Small intestine (tissue), 7 donors: Measurements from ENCODE around the gene SGSM2. TPM values are rescaled to one million over a fixed set of nuclear protein-coding genes. Genes with fewer than 3 reads are reported as not detected.

Experiments used
- DNase-seq, 2 donors: peaks; one replicate each; pipeline versions ENCODE4 v3.0.0 to v3.0.0-alpha.2; 2013
- FAIRE-seq: peaks from 2 replicates; lab custom pipeline; 2012; peaks lifted over from hg19 to GRCh38; lab: Jason Lieb, UNC
- H3K27ac ChIP-seq, 3 donors: one replicate each; pipeline ENCODE4 v1.5.1; 2013; ENCODE audit warnings: low read length in 2 of 3, mild to moderate bottlenecking in 2 of 3, control low read depth in 1 of 3, inconsistent platforms in 1 of 3, low read depth in 1 of 3, moderate library complexity in 1 of 3
- H3K27me3 ChIP-seq, 3 donors: one replicate each; pipeline ENCODE4 v1.6.1; 2013; ENCODE audit warnings: low read length in 3 of 3, inconsistent platforms in 1 of 3; ENCODE audit not compliant: control insufficient read depth in 3 of 3, insufficient read depth in 3 of 3
- H3K36me3 ChIP-seq, 3 donors: one replicate each; pipeline ENCODE4 v1.6.1; 2013; ENCODE audit warnings: low read length in 3 of 3, inconsistent platforms in 1 of 3, low read depth in 1 of 3, mild to moderate bottlenecking in 1 of 3, moderate library complexity in 1 of 3; ENCODE audit not compliant: control insufficient read depth in 3 of 3, insufficient read depth in 2 of 3
- H3K4me1 ChIP-seq, 3 donors: one replicate each; pipeline ENCODE4 v1.6.1; 2013; ENCODE audit warnings: low read length in 2 of 3, inconsistent platforms in 1 of 3, low read depth in 1 of 3, mild to moderate bottlenecking in 1 of 3, moderate library complexity in 1 of 3; ENCODE audit not compliant: control insufficient read depth in 3 of 3, insufficient read depth in 2 of 3
- H3K4me3 ChIP-seq, 3 donors: one replicate each; pipeline ENCODE4 v1.5.1; 2013; ENCODE audit warnings: low read length in 3 of 3, control low read depth in 1 of 3, inconsistent platforms in 1 of 3, low read depth in 1 of 3, mild to moderate bottlenecking in 1 of 3, moderate library complexity in 1 of 3
- H3K9me3 ChIP-seq, 2 donors: one replicate each; pipeline ENCODE4 v1.6.1; 2013; ENCODE audit warnings: low read depth in 1 of 2, low read length in 1 of 2; ENCODE audit not compliant: control insufficient read depth in 2 of 2, insufficient read depth in 1 of 2
- WGBS, 3 donors: extraction: QIAGEN DNeasy Blood & Tissue Kit; methylation state at CpG; one replicate each; pipeline ENCODE4 v1.1.7; 2013; 5-methylcytosine and 5-hydroxymethylcytosine counted together
- polyA plus RNA-seq, 4 donors: library from polyadenylated mRNA; stranded (reverse) in 3 of 4; unstranded in 1 of 4; fragments of 200-250 nt in 3 of 4; fragments of 120-200 nt in 1 of 4; gene quantifications; one replicate each; pipeline versions ENCODE4 v1.2.1 to v1.2.3, GENCODE V29; 2013
- donor health status: healthy with polysubstance abuse.
- donor health status: control.
- donor health status: control.
- donor health status: Bipolar disorder and iron deficiency.
- donor health status: healthy.

Gene SGSM2
- polyA plus RNA-seq, 4 donors: 32.2 to 55.9 (median 40.3) TPM

DNA sequence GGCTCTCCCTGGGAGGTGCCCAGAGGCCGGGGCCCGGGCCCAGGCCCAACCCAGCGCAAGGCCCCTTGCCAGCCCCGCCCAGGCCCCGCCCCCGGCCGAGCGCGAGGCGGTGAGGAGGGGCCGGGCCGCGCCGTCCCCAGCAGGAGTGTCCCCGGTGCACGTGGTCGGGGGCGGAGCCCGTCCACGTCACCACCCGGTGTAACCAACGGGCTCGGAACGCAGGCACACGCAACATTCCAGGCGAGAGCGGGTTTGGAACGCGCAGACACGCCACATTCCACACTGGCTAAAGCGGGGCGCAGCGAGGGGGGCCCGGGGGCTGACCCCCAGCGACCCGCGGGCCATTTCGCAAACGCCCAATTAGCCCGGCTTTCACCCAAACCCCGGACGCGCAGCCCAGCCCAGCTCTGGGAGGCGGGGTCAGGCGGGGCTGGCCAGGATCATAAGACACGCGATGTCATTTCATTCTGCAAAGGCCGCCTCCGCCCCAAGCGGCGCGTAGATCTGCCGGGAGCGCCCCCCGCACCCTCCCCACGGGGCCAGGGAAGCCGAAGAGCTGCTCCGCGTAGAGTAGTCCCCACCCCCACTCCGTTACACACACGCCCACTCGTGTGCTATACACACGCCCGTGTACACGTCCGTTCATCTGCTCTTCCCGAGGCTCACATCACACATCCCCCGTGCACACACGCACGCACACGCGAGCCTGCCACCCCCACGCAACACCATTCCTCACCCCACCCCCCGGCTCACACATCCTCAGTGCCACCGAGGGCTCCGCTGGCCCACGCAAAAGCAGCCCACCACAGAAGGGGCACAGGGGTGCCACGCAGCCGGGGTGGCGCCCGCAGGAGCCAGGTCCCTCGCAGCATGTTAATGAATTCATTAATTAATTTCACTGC, 62.5 kb downstream of the SGSM2 start:
- Histone ChIP-seq H3K4me1 (peaks cover 12 to 69% (median 26%) of the 10 kb centered on the region in 3 donors), H3K9me3 (no peaks in the 10 kb centered on the region), H3K36me3 (peaks cover 0 to 19% (median 0%) of the 10 kb centered on the region in 3 donors), H3K4me3 (peak overlapping the region; percentile 81 to 98 (median 87)), H3K27me3 (no peaks in the 10 kb centered on the region), H3K27ac (peak overlapping the region; percentile 96 to 100 (median 100))
- DNase-seq: peak; percentile 98 to 100
- 0 to 1% (median 1%) methylated on average over 63 to 82 of the region's 82 CpGs for WGBS, 3 donors
- FAIRE-seq: no peak

DNA sequence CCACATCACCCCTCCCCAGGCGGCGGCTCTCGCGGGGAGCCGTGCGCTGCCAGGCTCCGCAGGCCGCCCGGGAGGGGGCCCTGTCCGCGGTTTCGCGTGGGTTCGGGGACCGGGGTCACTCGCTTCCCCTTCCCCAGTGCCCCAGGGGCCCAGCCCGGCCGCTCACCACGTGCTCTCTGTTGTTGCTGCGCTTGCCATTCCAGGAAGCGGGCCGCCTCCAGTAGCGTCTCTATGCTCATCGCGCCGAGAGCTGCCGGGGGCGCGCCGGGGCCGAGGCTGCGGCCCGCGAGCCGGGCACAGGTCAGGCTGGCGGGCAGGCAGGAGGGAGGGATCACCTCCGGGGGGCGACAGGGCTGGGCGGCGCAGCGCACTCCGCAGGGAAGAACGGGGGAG, 63.2 kb downstream of the SGSM2 start:
- Histone ChIP-seq H3K36me3 (peaks cover 0 to 16% (median 0%) of the 10 kb centered on the region in 3 donors), H3K27ac (peak overlapping the region; percentile 96 to 100 (median 100)), H3K4me1 (peaks cover 12 to 69% (median 25%) of the 10 kb centered on the region in 3 donors), H3K4me3 (peak overlapping the region; percentile 81 to 98 (median 87)), H3K9me3 (no peaks in the 10 kb centered on the region), H3K27me3 (no peaks in the 10 kb centered on the region)
- no peak for FAIRE-seq
- peak; percentile 55 to 75 for DNase-seq
- 0 to 1% (median 1%) methylated on average over 43 of the region's 43 CpGs for WGBS, 3 donors

DNA sequence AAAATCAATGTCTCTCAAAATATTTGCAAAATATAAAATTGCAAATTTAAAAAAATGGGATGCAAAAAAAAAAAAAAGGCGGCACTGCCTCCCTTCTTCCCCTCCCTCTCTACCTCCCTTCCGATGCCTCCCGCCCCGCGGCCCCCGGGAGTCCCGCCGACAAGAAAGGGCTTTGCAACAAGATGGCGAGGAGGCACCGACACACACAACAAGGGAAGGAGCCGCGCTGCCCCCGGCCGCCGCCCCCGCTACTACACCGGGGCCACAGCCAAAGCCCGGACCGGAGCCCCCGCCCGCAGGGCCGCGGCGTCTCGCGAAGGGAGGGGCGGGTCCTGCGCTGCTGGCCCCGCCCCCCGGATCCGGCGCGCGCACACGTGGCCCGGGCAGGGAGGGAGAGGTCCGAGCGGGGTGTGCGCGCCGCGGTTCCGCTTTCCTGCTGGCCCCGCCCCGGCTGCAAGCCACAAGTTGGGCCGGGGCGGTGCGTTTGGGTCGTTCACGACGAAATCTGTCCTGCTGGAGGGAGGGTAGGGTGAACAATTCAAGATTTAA, 63.6 kb downstream of the SGSM2 start, which contains the start of gene MNT:
MNT (minus strand) TSS at position 184 of the 549 bp plus-strand sequence. CDS start 348 bp downstream, outside the sequence.
- H3K36me3 ChIP-seq: peaks cover 0 to 13% (median 0%) of the 10 kb centered on the region in 3 donors
- FAIRE-seq (no peak), DNase-seq (peak; percentile 94 to 96)
- peak within 1 kb of the TSS; percentile 96 to 100 (median 100) for H3K27ac ChIP-seq
- peaks cover 13 to 69% (median 27%) of the 10 kb centered on the region in 3 donors for H3K4me1 ChIP-seq
- 0 to 1% (median 0%) methylated on average over 25 to 51 of the region's 51 CpGs for WGBS, 3 donors
- H3K27me3 ChIP-seq: no peaks in the 10 kb centered on the region
- peak within 1 kb of the TSS; percentile 81 to 98 (median 87) for H3K4me3 ChIP-seq
- H3K9me3 ChIP-seq: no peaks in the 10 kb centered on the region

DNA sequence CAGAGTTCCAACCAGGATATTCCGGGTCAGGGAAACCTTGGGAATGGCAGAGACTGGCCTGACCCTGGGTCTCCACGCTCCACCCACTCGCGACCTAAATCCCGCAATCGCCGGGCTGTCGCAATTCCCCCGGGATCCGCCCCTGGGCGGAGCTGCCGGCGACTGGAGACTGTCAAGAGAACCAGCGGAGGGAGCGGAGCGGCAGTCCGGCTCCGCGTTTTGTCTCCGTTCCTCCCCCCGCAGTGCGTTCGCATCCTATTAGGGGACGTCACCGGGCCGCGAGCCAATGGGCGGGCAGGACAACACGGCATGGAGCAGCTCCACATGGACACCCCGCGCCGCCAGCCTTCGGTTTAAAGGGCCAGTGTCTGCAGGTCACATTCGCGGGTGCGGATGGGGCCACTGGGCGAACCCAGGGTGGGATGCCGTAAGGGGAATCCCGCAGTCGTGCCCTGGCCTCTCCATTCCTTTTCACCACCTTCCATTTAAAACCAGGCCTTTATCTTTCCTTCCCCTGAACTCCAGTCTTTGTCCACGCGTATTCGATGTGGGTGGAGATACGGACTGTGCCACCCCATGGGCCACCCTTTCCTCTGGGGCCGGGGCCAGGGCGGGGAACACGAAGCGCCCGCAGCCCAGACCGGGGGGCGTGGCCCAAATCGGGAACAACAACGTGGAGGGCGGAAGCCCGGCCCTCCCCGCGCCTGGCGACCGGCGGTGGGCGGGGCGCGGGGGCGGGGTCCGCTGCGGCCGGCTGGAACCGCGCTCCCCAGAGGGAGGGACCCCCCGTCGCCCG, 64.3 kb downstream of the SGSM2 start:
- 0% methylated on average over 55 to 72 of the region's 72 CpGs for WGBS, 3 donors
- Histone ChIP-seq H3K4me1 (peaks cover 13 to 69% (median 24%) of the 10 kb centered on the region in 3 donors), H3K4me3 (peak overlapping the region; percentile 50 to 98 (median 81)), H3K9me3 (no peaks in the 10 kb centered on the region), H3K27me3 (no peaks in the 10 kb centered on the region), H3K27ac (peak overlapping the region; percentile 88 to 96 (median 93)), H3K36me3 (peaks cover 0 to 13% (median 0%) of the 10 kb centered on the region in 3 donors)
- peak; percentile 99 to 100 for DNase-seq
- FAIRE-seq: no peak

DNA sequence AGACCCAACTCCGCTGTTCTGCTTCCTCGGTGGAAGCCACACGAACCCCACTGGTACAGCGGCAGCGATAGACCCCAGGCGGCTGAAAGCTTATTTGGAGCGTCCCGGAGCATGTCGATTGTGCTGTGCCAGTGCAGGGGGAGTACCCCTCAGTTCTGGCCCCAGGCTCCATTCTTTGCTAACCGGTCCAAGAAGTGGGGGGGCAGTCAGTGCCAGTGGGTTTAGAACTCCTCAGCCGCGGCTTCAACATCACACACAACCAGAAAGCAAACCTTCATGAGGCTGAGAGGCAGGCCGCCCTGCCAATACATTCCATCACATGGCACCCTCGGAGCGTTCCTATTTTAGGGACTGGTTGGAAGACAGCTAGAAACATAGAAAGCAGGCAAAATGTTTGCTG, 65.2 kb downstream of the SGSM2 start:
- no peak for FAIRE-seq
- H3K9me3 ChIP-seq: no peaks in the 10 kb centered on the region
- H3K4me3 ChIP-seq: peak overlapping the region; percentile 29 to 56 (median 38)
- H3K4me1 ChIP-seq: peaks cover 13 to 69% (median 18%) of the 10 kb centered on the region in 3 donors
- peaks cover 0 to 13% (median 0%) of the 10 kb centered on the region in 3 donors for H3K36me3 ChIP-seq
- no peak for DNase-seq
- H3K27me3 ChIP-seq: no peaks in the 10 kb centered on the region
- H3K27ac ChIP-seq: peak overlapping the region; percentile 69 to 94 (median 93)
- WGBS, 3 donors: 34 to 49% (median 45%) methylated on average over 15 of the region's 15 CpGs

DNA sequence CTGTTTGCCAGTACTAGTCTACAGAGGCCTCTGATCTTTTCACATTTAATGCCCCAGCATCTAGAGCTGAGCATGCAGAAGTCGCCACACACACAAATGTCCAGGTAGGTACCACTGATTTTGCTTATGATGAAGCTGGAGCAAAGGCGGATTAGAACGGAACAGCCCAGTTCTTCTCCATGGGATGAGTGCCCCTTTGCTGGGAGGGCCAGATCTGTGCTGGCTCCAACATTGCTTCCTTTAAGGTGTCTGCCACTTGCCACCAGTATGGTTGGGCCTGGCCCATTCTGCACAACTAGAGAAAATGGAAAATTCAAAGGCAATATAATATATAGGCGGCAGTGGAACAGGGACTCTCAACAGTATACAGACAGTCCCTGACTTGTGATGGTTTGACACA, 65.7 kb downstream of the SGSM2 start:
- Histone ChIP-seq H3K4me1 (peaks cover 8 to 69% (median 14%) of the 10 kb centered on the region in 3 donors), H3K27me3 (no peaks in the 10 kb centered on the region), H3K4me3 (no peak overlapping the region), H3K27ac (peak overlapping the region in 1 of 3 donors; percentile 94), H3K9me3 (no peaks in the 10 kb centered on the region), H3K36me3 (peaks cover 0 to 8% (median 0%) of the 10 kb centered on the region in 3 donors)
- DNase-seq (no peak), FAIRE-seq (no peak)
- 95 to 97% (median 96%) methylated on average over 4 of the region's 4 CpGs for WGBS, 3 donors

DNA sequence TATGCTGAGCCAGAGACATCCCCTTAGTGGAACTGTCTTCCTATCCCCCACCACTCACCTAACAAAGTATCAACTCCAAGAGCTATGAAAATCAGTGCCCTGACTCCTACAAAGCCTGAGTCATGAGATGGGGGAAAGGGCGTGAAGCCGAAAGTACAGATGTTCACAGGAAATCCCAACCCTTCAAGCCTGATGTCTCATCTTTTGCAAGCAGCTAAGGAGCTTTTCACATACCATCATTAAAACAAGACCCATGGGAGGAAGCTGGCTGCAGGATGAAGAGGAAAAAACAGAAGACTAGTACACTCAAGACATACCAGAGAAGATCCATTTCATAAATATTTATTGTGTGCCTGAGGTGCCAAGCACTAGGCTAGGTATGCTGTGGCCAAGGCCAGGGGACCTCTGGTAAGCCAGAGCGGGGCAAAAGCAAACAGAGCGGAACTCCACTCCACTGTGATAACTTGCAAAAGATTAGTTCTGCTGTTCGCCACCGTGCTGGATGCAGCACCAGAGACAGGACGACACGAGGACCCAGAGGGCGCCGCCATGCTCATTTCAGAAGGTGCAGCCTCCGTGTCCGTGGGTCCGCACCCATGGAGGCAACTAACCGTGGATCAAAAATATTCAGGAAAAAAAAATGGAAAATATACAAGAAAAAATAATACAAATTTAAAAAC, 68.1 kb downstream of the SGSM2 start:
- FAIRE-seq (no peak), DNase-seq (no peak)
- Histone ChIP-seq H3K9me3 (no peaks in the 10 kb centered on the region), H3K27me3 (no peaks in the 10 kb centered on the region), H3K27ac (peak overlapping the region; percentile 98 to 100 (median 99)), H3K36me3 (peaks cover 0 to 8% (median 0%) of the 10 kb centered on the region in 3 donors), H3K4me1 (peaks cover 8 to 59% (median 10%) of the 10 kb centered on the region in 3 donors), H3K4me3 (no peak overlapping the region)
- WGBS, 3 donors: 85 to 90% (median 88%) methylated on average over 14 of the region's 14 CpGs
